HG02571 (cell line): ENCODE results near the gene PXDC1.

Experiments
- ATAC-seq: cut with Tn5 transposase; IDR thresholded peaks from one replicate; pipeline ENCODE4 v1.9.1; 2021; ENCODE audit warnings: mild to moderate bottlenecking, moderate library complexity; ENCODE audit not compliant: unreplicated experiment

PXDC1 gene

GRCh38 chr6:3748208-3749066 is 3.1 kb downstream of the PXDC1 start:
- ATAC-seq: no peak

DNA sequence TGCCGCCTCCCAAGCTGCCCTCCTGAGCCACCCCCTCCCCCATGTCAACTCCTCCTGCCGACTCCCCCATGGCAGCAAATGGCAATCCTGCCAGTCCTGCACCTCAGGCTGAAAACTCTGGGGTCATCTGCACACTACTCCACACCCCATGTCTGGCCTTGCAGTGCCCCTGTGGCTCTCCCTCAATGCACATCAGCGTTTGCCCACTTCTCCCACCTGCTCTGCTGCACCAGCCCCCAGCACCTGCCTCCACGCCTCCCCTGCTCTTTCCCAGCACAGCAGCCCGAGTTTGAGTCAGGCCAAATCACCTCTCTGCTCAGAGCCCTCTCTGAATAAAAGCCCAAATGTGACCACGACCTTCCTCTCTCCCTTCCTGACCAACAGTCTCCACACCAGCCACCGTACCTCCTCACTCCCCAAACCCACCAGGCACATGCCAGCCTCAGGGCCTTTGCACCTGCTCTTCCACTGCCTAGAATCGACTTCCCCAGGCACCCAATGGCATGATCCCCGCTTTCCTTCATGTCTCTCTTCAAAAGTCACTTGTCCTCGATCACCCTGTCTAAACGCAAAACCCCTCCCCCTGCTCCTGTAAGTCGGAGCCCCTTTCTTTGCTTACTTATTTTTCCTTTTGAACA is 4.3 kb downstream of the PXDC1 start:
- ATAC-seq: no peak

DNA sequence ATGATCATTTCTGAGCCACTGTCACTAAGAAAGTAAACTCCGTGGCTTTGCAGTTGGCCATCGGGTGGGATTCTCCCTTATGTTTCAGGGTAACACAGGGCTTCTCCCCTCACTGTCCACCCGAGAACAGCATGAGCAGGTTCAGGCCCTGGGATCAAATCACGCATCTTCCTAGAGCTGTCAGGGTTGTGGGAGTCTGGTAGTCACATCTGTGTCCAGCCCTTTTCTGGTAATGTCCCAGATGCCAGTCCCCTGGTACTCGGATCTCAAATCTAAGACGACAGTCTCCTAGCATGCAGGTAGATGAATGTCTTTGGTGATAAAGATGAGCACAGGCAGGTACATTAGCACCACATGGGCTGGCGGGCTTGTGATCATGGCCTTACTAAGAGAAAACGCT is 4.8 kb downstream of the PXDC1 start:
- no peak for ATAC-seq

DNA sequence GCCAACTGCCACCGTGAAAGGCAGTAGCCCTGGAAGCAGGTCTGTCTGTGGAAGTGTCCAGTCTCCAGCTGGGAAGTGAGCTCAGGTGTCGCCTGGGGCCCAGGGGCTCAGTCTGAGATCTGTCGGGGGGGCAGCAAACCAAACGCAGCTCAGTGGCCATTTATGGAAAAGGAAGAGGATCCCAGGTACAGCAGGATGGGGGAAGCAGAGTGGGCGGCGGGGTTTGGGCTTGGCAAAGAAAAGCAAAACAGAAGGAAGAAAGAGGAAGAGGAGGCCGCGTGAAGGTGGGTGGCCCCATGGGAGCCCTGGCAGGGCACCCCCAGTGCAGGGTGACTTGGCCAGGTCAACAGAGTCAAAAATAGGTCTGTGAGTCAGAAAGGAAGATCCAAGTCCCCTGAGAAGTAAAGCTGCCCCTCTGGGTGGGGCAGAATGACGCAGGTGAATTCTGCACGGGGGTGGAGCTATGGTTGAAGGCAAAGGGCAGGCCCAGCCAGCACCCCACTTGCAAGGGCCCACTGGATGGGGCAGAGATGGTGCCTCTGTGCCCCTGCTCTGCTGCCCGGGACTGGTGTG is 5.3 kb downstream of the PXDC1 start:
- peak; percentile 43 for ATAC-seq

DNA sequence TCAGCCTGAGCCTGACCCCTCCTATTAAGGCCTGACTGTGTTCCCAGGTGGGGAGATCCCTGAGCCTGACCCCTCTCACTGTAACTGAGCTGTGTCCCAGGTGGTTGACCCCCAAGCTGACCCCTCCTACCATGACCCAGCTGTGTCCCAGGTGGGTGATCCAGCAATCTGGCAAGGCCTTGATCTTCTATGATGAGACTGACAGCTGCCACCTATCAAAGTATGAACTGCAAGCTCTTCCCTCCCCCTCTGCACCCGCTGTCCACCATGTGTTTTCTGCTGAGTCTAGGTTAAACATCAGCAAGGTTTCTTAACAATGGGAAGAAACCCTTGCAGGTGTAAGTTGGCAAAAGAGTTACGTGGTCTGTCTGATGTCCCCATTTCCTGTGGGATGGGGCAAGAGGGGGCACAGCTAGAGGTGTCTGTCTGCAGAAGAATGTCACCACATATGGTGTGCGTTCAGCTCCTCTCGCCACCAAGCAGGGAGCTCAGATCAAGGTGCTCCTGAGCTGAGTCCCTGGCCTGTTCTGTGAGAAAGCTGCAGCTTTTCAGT is 5.9 kb downstream of the PXDC1 start:
- no peak for ATAC-seq

DNA sequence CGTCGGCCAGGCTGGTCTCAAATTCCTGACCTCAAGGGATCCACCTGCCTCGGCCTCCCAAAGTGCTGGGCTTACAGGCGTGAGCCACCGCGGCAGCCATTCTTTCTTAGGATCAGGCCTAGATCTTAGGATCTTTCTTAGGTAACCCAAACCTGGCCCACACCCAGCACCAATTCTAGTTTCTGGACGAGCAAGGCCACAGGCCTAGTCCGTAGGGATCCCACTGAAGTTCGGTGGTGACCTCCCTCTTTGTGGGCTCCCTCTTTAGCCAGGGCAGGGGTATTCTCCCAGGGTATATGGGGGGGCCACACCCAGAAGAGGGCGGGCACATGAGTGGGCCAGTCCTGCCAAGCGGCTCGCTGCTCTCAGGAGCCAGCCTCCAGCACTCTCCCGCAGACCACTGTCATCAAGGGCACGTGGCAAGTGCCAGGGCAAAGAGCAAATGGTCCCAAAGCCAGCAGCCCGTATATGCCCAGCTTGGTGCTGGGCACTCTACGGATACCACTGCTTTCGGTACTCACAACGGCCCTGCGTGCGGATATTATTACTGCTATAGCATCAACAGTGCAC is 6.5 kb downstream of the PXDC1 start:
- ATAC-seq: no peak

GRCh38 chr6:3744211-3744900 is 7.2 kb downstream of the PXDC1 start:
- no peak for ATAC-seq

GRCh38 chr6:3743541-3743940 is 8.0 kb downstream of the PXDC1 start:
- ATAC-seq: no peak

GRCh38 chr6:3742426-3743344 is 8.8 kb downstream of the PXDC1 start:
- peak; percentile 52 for ATAC-seq

DNA sequence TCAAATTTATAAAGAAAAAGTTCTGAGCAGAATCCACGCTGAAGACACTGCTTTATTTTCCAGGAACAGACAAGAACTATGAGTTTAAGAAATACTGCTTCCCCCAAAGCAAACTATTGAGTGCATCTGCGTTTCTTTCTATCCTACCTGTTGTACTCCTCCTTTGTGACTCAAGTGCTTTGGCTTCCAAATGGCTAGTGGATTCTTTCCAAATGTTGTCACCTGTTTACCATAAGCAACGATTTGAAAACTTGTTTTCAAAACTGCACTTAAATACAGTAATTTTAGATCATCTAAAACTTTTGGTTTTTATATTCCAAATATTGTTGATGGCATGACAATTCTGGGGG is 9.5 kb downstream of the PXDC1 start:
- no peak for ATAC-seq

DNA sequence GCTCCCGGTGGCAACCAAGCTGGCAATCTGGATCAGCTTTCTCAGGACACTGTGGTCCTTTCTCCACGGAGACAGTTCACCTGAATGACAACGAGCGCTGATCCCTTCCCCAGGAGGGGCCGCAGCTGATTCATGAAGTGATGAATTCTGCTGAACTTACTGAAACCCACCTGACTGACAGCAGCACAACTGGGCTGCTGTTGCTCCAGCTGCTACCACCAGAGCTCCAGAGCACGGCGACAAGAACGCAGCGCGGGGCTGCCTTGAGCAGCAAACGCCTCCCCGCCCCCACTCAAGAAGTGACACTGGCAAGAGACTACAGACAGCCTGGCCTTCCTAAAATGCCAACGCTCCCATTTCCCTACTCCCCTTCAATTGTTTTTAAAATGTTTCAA is 10.0 kb downstream of the PXDC1 start:
- ATAC-seq: no peak

DNA sequence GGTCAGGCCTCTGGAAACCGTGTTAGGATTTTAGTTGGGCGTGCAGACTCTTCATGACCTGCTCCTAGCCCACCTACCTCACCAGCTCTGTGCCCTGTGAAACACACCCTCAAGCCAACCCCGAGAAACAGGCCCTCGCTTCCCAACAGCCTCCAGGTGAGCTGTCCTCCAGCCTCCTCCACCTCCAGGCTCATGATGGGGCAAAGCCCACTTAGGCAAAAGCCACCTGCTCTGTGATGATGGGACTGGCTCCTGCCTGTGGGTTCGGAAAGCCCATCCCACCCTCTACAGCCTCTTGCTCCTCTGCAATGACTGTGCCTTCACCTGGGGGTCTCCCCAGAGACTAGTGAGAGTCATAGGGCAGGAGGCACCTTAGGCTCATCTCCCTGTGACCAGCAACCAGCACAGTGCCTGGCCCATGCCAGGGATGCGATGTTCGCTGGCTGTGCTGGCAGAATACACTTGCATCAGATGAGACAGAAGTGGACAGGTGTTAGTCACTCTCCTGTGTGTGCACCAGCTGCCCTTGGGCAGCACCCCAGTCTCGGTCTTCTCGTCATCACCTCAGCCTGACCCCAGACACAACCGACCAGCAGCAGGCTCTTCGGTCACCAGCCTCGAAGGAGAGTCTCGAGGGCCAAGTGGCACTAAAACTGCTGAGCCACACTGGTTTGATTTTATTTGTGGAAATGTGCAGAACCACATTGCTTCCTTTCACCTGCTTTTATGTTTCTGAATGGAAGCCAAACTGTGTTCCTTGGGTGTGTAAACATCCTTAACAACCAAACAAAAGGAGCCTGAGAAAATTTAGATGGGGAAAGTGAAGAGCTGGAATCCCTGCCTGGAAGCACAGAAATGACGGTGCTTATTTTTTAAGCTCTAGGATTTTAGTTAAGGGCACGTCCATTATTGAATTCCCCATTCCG is 10.7 kb downstream of the PXDC1 start:
- no peak for ATAC-seq

GRCh38 chr6:3739311-3739897 is 12.1 kb downstream of the PXDC1 start:
- ATAC-seq: no peak

DNA sequence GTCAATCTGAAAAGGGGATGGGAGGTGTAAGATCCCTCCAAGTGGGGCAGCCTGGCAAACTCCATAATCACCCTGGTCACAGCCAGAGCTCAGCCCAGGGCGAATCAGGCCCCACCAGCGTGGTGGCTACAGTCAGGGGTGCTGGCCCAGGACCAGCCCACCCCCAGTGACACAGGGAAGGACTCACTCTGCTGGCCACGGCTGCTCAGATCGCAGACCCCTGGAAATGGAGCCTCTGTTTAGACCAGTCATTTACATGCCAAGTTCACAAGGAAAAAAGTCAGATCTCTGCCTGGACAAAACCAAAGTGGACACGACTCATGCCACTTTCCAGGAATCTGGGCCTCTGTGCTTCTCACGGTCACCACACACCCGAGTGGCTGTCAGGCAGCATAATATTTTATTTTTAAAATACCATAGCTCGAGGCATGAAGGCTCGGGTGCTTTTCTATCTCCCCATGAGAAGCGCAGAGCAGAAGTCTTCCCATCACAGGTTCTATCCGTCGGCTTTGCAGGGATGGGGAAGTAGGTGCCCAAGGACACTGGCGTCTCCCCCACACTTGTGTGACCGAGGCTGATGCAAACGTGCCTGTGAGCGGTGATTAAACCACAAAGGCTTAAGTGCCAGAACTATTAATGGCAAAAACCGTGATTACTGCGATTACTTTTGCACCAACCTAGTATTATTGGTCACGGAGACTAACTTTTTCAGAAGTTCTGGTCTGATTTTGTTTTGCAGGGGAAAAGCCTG is 13.0 kb downstream of the PXDC1 start:
- no peak for ATAC-seq

- no peak for ATAC-seq
These were observed 13.7 kb downstream of the PXDC1 start for GRCh38 chr6:3737831-3738210.

DNA sequence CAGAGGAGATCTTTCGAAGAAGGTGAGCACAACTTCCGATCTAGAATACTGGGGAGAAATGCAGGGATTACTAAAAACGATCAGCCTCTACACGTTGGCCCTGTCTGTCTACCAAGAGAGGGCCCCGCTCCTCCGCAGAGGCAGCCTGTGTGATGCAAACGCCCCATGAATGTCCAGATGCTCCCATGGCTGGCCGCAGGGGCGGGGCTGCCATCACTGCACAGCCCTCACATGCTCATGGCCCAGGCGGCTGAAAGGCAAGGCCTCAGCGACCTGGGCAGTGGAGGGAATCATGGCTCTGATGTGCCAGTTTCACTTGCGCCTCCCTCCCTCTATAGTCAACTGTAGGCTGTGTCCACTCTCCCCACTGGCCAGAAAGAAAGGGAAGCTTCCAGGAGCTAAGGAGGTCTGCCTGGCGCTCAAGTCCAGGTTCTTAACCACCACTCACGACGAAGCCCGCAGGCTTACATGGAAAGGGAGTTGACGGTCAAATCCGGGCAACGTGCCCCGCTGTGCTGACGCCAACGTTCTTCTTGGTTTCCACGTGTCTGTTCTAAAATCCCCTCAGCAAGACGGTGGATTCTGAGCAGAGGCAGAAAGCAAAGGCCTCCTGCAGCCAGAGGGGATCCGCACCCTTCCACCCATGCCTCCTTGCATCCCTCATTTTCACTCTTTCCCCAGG is 14.2 kb downstream of the PXDC1 start:
- ATAC-seq: no peak

DNA sequence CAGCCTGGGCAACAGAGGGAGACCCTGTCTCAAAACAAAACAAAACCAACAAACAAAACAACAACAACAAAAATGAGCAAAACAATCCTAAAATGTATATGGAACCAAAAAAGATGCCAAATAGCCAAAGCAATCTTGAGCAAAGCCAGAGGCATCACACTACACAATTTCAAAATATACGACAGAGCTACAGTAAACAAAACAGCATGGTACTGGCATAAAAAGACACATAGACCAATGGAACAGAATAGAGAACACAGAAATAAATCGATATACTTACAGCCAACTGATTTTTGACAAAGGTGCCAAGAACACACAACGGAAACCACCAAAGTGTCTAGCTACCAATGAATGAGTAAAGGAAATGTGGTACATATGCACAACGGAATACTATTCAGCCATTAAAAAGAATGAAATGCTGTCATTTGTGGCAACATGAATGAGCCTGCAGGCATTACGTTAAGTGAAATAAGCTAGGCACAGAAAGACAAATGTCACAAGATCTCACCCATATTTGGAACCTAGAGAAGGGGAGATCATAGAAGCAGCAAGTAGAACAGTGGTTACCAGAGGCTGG is 16.4 kb downstream of the PXDC1 start:
- ATAC-seq: no peak
